OCI-LY7 (cell line): Measurements from ENCODE around the gene PI4K2A.

Experiments
- EZH2phosphoT487 ChIP-seq: fragments of 200-600 bp; sonication (generic); IDR thresholded peaks from 2 replicates; pipeline ENCODE4 v1.6.1; 2018; ENCODE audit warnings: low read depth, borderline replicate concordance, mild to moderate bottlenecking, mixed run types, antibody characterized with exemption, low read length, moderate library complexity, mixed read lengths
- TF ChIP-seq, protein P1 (sequence below): fragments of 200-600 bp; sonication (generic); conservative IDR thresholded peaks from 2 replicates; pipeline ENCODE4 v1.5.1; 2014; ENCODE audit warnings: mild to moderate bottlenecking, antibody characterized with exemption, low read length, moderate library complexity, mixed read lengths

DNA sequence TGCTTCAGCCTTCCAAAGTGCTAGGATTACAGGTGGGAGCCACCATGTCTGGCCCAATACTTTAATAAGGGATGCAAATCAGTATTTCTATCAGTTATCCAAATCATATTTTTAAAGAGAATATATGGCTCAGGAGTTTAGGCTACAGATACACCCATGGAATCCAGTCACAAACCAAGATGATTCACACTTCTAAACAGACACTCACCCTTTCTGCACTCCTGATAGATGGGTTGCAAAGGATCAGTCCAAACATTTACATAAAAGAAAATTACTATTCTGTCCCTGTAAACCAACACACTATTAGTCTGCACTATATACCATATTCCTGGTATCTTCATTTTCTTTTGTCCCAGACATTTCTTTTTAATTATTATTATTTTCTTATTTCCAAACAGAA is 9.4 kb upstream of the PI4K2A start:
- TF ChIP-seq, protein P1, sequence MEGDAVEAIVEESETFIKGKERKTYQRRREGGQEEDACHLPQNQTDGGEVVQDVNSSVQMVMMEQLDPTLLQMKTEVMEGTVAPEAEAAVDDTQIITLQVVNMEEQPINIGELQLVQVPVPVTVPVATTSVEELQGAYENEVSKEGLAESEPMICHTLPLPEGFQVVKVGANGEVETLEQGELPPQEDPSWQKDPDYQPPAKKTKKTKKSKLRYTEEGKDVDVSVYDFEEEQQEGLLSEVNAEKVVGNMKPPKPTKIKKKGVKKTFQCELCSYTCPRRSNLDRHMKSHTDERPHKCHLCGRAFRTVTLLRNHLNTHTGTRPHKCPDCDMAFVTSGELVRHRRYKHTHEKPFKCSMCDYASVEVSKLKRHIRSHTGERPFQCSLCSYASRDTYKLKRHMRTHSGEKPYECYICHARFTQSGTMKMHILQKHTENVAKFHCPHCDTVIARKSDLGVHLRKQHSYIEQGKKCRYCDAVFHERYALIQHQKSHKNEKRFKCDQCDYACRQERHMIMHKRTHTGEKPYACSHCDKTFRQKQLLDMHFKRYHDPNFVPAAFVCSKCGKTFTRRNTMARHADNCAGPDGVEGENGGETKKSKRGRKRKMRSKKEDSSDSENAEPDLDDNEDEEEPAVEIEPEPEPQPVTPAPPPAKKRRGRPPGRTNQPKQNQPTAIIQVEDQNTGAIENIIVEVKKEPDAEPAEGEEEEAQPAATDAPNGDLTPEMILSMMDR = no peak
- TF ChIP-seq EZH2phosphoT487 = no peak
